Smooth muscle cell of the brain vasculature (primary cell): ENCODE measurements around the gene PRKN.
A peak's percentile ranks its signal among the peaks of the same experiment; 100 is the strongest.
"Not testable (repeated sequence)": the region's sequence is repeated elsewhere in the genome, so short reads cannot be mapped to it uniquely, and the experiment has no call there.

Experiments
- DNase-seq: peaks from one replicate; pipeline ENCODE4 v3.0.0-alpha.2; 2012; ENCODE audit warnings: low read depth, low spot score

The PRKN gene

GRCh38 chr6:162450358-162450757 is 277.2 kb downstream of the PRKN start:
- no peak for DNase-seq

GRCh38 chr6:162448294-162448693 is 279.3 kb downstream of the PRKN start:
- DNase-seq: no peak

- no peak for DNase-seq
Observed at GRCh38 chr6:162443101-162443500, 284.5 kb downstream of the PRKN start.

GRCh38 chr6:162442687-162443086 is 284.9 kb downstream of the PRKN start:
- no peak for DNase-seq

- DNase-seq: no peak
Observed at GRCh38 chr6:162441991-162442390, 285.6 kb downstream of the PRKN start.

- DNase-seq: no peak
Observed at GRCh38 chr6:162438980-162439379, 288.6 kb downstream of the PRKN start.

GRCh38 chr6:162435071-162435470 is 292.5 kb downstream of the PRKN start:
- DNase-seq: no peak

GRCh38 chr6:162421004-162421403 is 306.6 kb downstream of the PRKN start:
- no peak for DNase-seq

- no peak for DNase-seq
Observed at GRCh38 chr6:162416831-162417537, 310.6 kb downstream of the PRKN start.

GRCh38 chr6:162416307-162416706 is 311.3 kb downstream of the PRKN start:
- DNase-seq: no peak

- DNase-seq: peak; percentile 33
Observed at GRCh38 chr6:162409741-162410691, 317.6 kb downstream of the PRKN start.

GRCh38 chr6:162408826-162409535 is 318.6 kb downstream of the PRKN start:
- no peak for DNase-seq

GRCh38 chr6:162404951-162405350 is 322.6 kb downstream of the PRKN start:
- DNase-seq: peak; percentile 94

GRCh38 chr6:162403031-162403430 is 324.5 kb downstream of the PRKN start:
- DNase-seq: no peak

GRCh38 chr6:162395181-162395580 is 332.4 kb downstream of the PRKN start:
- DNase-seq: no peak

GRCh38 chr6:162390961-162391811 is 336.4 kb downstream of the PRKN start:
- DNase-seq: not testable (repeated sequence)

GRCh38 chr6:162389343-162390085 is 338.1 kb downstream of the PRKN start:
- no peak for DNase-seq

GRCh38 chr6:162388383-162388777 is 339.2 kb downstream of the PRKN start:
- DNase-seq: no peak

- DNase-seq: no peak
Observed at GRCh38 chr6:162387718-162388382, 339.7 kb downstream of the PRKN start.

GRCh38 chr6:162385980-162386379 is 341.6 kb downstream of the PRKN start:
- no peak for DNase-seq
